Epithelial cell of esophagus (primary cell): Measurements from ENCODE around the gene LRRK1.

Experiments
- DNase-seq: peaks from one replicate; pipeline ENCODE4 v3.0.0; 2010; ENCODE audit warnings: low read depth
- H3K4me3 ChIP-seq: 2 replicates; pipeline ENCODE4 v1.5.1; 2011; ENCODE audit warnings: mild to moderate bottlenecking, low read length, control low read depth
- TF ChIP-seq, protein P1 (sequence below): IDR thresholded peaks from 2 replicates; pipeline ENCODE4 v1.5.1; 2011; ENCODE audit warnings: low read depth, mild to moderate bottlenecking, low read length, control low read depth, inconsistent platforms; ENCODE audit not compliant: insufficient read depth; ENCODE audit errors: missing control alignments

LRRK1 gene

DNA sequence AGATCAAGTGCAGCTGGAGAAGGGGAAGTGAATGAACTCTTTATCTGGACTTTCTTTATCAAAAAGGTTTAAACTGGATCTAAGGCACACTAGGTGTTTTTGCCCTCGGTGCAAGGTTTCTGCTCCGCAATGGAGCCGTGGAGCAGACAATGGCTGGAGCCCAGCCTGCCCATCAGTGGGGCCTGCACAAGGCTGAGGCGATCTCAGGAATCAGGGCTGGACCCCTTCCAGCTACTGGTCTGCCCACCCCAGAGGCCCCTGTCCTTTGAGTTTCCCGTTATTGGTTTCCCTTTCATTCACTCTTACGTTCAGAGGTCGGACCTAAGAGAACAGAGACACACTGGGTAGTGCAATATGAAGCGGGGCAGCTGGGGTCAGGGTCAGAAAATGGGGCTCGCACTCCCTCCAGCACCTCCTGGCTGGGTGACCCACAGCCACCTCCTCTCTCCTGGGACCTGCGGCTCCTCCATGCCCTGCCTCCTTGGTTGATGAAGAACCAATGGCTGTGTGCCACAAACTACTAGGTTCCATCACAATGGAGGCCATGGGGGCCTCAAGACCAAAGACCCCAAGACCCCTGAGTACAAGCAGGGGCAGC lies 168.1 kb downstream of the LRRK1 start:
- TF ChIP-seq, protein P1, sequence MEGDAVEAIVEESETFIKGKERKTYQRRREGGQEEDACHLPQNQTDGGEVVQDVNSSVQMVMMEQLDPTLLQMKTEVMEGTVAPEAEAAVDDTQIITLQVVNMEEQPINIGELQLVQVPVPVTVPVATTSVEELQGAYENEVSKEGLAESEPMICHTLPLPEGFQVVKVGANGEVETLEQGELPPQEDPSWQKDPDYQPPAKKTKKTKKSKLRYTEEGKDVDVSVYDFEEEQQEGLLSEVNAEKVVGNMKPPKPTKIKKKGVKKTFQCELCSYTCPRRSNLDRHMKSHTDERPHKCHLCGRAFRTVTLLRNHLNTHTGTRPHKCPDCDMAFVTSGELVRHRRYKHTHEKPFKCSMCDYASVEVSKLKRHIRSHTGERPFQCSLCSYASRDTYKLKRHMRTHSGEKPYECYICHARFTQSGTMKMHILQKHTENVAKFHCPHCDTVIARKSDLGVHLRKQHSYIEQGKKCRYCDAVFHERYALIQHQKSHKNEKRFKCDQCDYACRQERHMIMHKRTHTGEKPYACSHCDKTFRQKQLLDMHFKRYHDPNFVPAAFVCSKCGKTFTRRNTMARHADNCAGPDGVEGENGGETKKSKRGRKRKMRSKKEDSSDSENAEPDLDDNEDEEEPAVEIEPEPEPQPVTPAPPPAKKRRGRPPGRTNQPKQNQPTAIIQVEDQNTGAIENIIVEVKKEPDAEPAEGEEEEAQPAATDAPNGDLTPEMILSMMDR: no peak
- DNase-seq: no peak
- H3K4me3 ChIP-seq: no peak overlapping the region

DNA sequence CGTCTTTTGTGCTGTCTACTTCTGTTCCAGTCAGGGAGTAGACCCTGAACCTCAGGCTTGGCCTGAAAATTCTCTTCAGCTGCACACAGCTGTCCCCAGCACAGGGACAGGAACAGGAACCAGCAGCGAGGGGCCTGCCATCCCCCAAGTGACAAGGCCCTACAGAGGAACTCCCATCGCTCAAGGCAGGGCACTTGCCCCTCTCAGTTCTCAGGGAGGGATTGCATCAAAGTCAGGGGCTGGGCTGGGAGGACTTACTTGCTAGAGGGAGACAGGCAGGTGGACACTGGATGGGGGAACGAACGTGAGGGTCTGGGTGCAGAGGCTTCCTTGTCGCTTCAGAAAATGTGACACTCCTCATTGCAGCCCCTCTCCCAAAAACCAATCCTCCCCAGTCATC lies 169.1 kb downstream of the LRRK1 start:
- TF ChIP-seq, protein P1: no peak
- no peak for DNase-seq
- no peak overlapping the region for H3K4me3 ChIP-seq

DNA sequence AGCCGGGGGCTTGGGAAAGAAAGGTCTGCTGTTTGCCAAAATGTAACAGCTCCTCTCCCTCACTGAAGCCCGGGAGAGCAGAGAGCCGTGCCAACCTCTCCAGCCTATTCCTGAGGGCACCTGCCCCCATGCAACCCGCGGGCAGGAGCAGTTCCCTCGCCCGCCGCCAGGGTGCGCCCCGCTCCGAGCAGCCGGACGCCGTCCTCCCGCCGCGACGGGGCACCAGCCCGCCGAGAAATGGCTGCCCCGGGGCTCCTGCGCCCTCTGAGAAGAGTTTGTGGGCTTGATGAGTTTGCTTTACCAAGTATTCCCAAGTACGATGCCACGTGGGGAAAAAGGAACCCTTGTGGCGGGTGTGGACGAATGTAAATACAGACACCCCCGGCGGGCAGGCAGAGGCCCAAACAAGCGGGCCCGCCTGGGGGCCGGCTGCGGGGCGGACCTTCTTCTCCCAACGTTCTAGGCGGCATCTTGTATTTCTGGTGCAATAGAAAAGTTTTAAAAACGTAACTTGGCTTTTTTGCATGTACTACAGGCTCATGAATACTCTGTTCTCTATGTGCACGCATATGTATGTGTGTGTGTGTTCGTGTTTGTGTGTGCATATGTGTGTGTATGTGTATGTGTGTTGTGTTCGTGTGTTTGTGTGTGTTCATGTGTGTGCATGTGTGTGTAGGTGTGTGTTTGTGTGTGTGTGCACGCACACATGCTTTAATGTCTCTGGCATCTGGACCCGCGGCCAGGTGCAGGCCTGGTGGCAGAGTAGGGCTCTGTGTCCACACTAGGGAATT lies 169.8 kb downstream of the LRRK1 start:
- TF ChIP-seq, protein P1: peak; percentile 65
- H3K4me3 ChIP-seq: peak overlapping the region; percentile 21
- peak; percentile 57 for DNase-seq

DNA sequence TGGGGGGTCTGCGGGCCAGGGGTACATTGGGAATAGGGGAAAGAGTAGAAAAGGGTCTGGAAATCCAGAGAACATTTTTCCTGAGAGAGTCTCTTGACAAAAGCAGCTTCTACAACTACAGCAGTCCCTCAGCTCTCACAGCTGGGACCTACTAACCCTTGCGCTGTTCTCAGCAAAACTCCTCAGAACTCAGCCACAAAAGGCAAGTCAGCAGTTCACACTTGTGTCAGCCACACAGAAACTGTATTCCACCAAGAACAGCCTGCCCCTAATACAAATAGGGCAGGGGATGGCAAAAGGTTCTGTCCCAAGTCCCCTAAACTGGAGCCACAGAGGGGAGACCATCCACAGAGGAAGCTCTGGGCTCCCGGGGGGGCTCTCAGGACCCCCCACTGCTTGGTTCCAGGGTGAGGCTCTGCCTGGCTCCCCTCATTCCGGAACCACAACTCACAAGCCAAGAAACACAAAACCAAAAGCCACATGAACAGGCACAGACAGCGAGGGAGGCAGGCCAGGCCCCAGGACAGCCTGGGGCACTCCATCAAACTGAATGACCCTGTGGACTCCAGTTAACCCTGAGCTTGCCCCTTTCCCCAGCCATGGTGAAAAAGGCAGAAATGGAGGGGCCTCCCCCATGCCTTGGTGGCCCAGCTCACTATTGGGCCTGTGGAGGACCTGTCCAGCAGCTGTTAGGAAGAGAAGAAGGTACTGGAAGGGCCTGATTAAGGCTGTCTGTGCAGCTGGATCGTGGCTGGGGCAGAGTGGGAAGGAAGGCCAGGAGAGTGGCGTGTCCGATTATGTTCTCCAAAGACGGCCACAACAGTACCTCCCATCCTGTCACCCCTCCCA lies 170.6 kb downstream of the LRRK1 start:
- TF ChIP-seq, protein P1: no peak
- no peak for DNase-seq
- no peak overlapping the region for H3K4me3 ChIP-seq

DNA sequence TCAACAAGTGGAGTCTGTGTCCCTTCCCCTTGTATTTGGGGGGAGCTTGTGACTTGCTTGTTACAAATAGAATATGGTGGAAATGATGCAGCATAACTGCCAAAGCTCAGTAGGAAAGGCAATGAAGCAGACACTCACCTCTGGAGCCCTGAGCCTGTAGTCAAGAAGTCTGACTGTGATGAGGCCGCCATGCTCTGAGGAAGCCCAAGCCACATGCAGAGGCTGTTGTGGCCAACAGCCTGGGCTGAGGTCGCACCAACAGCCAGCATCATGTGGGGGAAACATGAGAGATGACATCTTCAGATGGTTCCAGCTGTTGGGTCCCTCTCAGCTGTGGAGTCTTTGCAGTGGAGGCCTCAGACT lies 171.3 kb downstream of the LRRK1 start:
- DNase-seq: no peak
- TF ChIP-seq, protein P1: no peak
- no peak overlapping the region for H3K4me3 ChIP-seq

DNA sequence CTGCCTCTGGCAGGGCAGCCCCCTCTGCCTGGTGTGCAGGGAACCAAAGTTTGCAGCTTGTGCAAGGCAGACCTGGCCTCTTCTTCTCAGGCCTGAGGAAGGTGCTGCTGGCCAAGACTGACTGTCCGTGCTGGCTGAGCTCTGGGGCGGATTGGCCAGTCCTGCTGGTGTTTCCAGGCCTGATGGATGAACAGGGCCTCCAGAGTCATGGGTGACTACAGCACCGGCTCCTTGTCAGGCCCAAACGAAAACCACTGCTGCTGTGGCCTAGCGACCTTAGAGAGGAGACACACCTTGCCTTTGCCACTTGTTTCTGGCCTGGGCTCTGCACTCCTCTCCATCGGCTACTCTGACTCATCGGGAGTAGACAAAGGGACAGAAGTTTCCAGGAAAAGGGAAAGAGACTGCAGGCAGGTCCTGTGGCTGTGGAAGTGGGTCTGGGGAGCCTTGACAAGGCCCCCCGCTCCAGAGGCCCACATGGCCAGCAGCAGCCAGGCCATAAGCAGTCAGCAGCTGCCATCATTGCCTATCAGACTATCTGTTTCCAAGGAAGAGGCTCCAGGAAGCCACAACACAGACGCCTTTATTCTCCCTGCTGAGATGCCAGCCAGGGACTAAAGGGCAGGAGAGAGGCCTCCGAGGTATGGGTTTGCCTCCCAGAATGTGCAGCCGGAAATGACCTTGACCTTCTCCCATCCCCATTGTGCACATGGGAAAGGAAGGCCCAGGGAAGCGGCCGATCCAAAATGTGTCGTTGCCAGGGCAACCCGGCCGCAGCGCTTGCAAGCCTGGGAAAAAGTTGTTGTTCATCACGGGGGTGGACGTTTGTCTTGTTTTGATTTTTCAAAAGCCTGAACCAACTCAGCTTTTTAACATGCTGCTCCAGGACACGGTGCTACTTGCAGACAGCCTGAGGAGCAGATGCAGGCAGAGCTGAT lies 172.2 kb downstream of the LRRK1 start:
- no peak for DNase-seq
- no peak overlapping the region for H3K4me3 ChIP-seq
- TF ChIP-seq, protein P1: no peak
